Right lobe of liver (tissue), 4 donors: Measurements from ENCODE around the gene NCAPH2.

Experiments used
- CTCF ChIP-seq, 4 donors: fragments of 200-600 bp in 3 of 4; fragments of 450-650 bp in 1 of 4; IDR thresholded peaks; one replicate each; pipeline versions ENCODE4 v1.5.1 to v1.8.0; 2016 to 2022; ENCODE audit warnings: antibody characterized with exemption in 4 of 4, mild to moderate bottlenecking in 2 of 4
- POLR2A ChIP-seq: fragments of 450-650 bp; IDR thresholded peaks from one replicate; pipeline ENCODE4 v1.6.1; 2017; ENCODE audit warnings: antibody characterized with exemption, mild to moderate bottlenecking
- donor health status: DM: no; HTN: no; CAD: no.
- donor health status: DM: no; HTN: no; CAD: no.
- donor health status: DM: no; HTN: yes; CAD: no.

- no peak for TF ChIP-seq POLR2A
- no peak for TF ChIP-seq CTCF (IDR thresholded peaks at IDR 0.05)
Measured at GRCh38 chr22:50574383-50574755, 66.3 kb downstream of the NCAPH2 start.
